Lung (tissue), 12 donors: ENCODE data around the gene LEF1. TPM values are rescaled to one million over a fixed set of nuclear protein-coding genes. Genes with fewer than 3 reads are reported as not detected.

Experiments
- ATAC-seq: fragments of 200-7000 bp; cut with Tn5 transposase; one replicate; pipeline ENCODE4 v1.9.1; 2020; ENCODE audit warnings: moderate number of reproducible peaks; ENCODE audit not compliant: insufficient read depth, low FRiP score
- DNase-seq, 3 donors: peaks; one replicate each; pipeline ENCODE4 v3.0.0-alpha.2; 2013 to 2017
- H3K27ac ChIP-seq, 2 donors: one replicate each; pipeline ENCODE4 v1.5.1; 2013; ENCODE audit warnings: mild to moderate bottlenecking in 2 of 2, moderate library complexity in 2 of 2, control low read depth in 1 of 2, inconsistent platforms in 1 of 2, low read depth in 1 of 2, low read length in 1 of 2
- H3K27me3 ChIP-seq, 3 donors: one replicate each; pipeline ENCODE4 v1.5.1; 2013; ENCODE audit warnings: low read length in 2 of 3; ENCODE audit not compliant: control insufficient read depth in 3 of 3, insufficient read depth in 3 of 3
- H3K36me3 ChIP-seq, 4 donors: one replicate each; pipeline ENCODE4 v1.5.1; 2013; ENCODE audit warnings: low read length in 4 of 4, mild to moderate bottlenecking in 1 of 4, moderate library complexity in 1 of 4; ENCODE audit not compliant: control insufficient read depth in 4 of 4, insufficient read depth in 4 of 4
- H3K4me1 ChIP-seq, 5 donors: one replicate each; pipeline ENCODE4 v1.5.1; 2013; ENCODE audit warnings: low read length in 5 of 5, mild to moderate bottlenecking in 2 of 5, moderate library complexity in 1 of 5; ENCODE audit not compliant: control insufficient read depth in 5 of 5, insufficient read depth in 5 of 5
- H3K4me3 ChIP-seq: one replicate; pipeline ENCODE4 v1.5.1; 2013; ENCODE audit warnings: mild to moderate bottlenecking, control low read depth, moderate library complexity
- H3K9ac ChIP-seq, 2 donors: one replicate each; pipeline ENCODE4 v1.5.1; 2013; ENCODE audit warnings: low read length in 2 of 2, control low read depth in 1 of 2; ENCODE audit not compliant: insufficient read depth in 1 of 2
- H3K9me3 ChIP-seq, 4 donors: one replicate each; pipeline ENCODE4 v1.5.1; 2013; ENCODE audit warnings: low read length in 3 of 4, mild to moderate bottlenecking in 1 of 4, moderate library complexity in 1 of 4; ENCODE audit not compliant: control insufficient read depth in 4 of 4, insufficient read depth in 3 of 4
- WGBS, 2 donors: extraction: QIAGEN DNeasy Blood & Tissue Kit; methylation state at CpG; one replicate each; pipeline ENCODE4 v1.1.7; 2013; 5-methylcytosine and 5-hydroxymethylcytosine counted together
- polyA plus RNA-seq, 2 donors: library from polyadenylated mRNA; stranded (reverse); fragments of 200-250 nt; gene quantifications; one replicate each; pipeline ENCODE4 v1.2.1, GENCODE V29; 2013
- total RNA-seq, 2 donors: library from RNA; depleted of rRNA in 1 of 2; stranded (reverse); fragments of >200 nt in 1 of 2; gene quantifications; one replicate each; pipeline ENCODE4 v1.2.1, GENCODE V29; 2014 to 2021
- TF ChIP-seq, protein P1 (sequence below): IDR thresholded peaks from 2 replicates; pipeline ENCODE4 v1.5.1; 2012; ENCODE audit warnings: mild to moderate bottlenecking; ENCODE audit errors: control extremely low read depth, extremely low read depth
- donor health status: control.
- donor health status: control.
- donor health status: Bipolar disorder and iron deficiency.
- donor health status: healthy.
- donor health status: DM: yes; HTN: yes; CAD: no.

LEF1 gene
- total and polyA plus RNA-seq, 4 donors = 2.7 to 25.4 (median 4.0) TPM

- Histone ChIP-seq H3K4me1 (peaks cover 0 to 9% (median 0%) of the 10 kb centered on the region in 5 donors), H3K36me3 (no peaks in the 10 kb centered on the region), H3K27me3 (no peaks in the 10 kb centered on the region), H3K4me3 (no peak overlapping the region), H3K9me3 (peaks cover 0 to 1% (median 0%) of the 10 kb centered on the region in 4 donors), H3K9ac (no peak overlapping the region), H3K27ac (no peak overlapping the region)
- DNase-seq = peak in 1 of 3 donors; percentile 25
- no peak for ATAC-seq
- TF ChIP-seq, protein P1, sequence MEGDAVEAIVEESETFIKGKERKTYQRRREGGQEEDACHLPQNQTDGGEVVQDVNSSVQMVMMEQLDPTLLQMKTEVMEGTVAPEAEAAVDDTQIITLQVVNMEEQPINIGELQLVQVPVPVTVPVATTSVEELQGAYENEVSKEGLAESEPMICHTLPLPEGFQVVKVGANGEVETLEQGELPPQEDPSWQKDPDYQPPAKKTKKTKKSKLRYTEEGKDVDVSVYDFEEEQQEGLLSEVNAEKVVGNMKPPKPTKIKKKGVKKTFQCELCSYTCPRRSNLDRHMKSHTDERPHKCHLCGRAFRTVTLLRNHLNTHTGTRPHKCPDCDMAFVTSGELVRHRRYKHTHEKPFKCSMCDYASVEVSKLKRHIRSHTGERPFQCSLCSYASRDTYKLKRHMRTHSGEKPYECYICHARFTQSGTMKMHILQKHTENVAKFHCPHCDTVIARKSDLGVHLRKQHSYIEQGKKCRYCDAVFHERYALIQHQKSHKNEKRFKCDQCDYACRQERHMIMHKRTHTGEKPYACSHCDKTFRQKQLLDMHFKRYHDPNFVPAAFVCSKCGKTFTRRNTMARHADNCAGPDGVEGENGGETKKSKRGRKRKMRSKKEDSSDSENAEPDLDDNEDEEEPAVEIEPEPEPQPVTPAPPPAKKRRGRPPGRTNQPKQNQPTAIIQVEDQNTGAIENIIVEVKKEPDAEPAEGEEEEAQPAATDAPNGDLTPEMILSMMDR = no peak
- 89 to 94% methylated on average over 7 of the region's 7 CpGs for WGBS, 2 donors
Observed at GRCh38 chr4:108048997-108049396, 119.7 kb downstream of the LEF1 start.

- 87 to 89% methylated on average over 6 of the region's 6 CpGs for WGBS, 2 donors
- DNase-seq (no peak), ATAC-seq (no peak)
- no peak overlapping the region for H3K9ac ChIP-seq
- no peaks in the 10 kb centered on the region for H3K27me3 ChIP-seq
- H3K4me1 ChIP-seq = peaks cover 0 to 9% (median 3%) of the 10 kb centered on the region in 5 donors
- peaks cover 0 to 1% (median 0%) of the 10 kb centered on the region in 4 donors for H3K36me3 ChIP-seq
- H3K4me3 ChIP-seq = no peak overlapping the region
- TF ChIP-seq, protein P1 = no peak
- H3K9me3 ChIP-seq = peaks cover 0 to 1% (median 0%) of the 10 kb centered on the region in 4 donors
- no peak overlapping the region for H3K27ac ChIP-seq
Observed at GRCh38 chr4:108048157-108048556, 120.6 kb downstream of the LEF1 start.

GRCh38 chr4:108047199-108047598 is 121.5 kb downstream of the LEF1 start:
- ATAC-seq (no peak), DNase-seq (peak in 1 of 3 donors; percentile 36)
- H3K36me3 ChIP-seq = peaks cover 0 to 1% (median 0%) of the 10 kb centered on the region in 4 donors
- no peak overlapping the region for H3K9ac ChIP-seq
- no peak overlapping the region for H3K4me3 ChIP-seq
- no peaks in the 10 kb centered on the region for H3K27me3 ChIP-seq
- H3K4me1 ChIP-seq = peaks cover 0 to 9% (median 3%) of the 10 kb centered on the region in 5 donors
- WGBS, 2 donors = 83 to 90% methylated on average over 2 of the region's 2 CpGs
- TF ChIP-seq, protein P1 = no peak
- H3K27ac ChIP-seq = no peak overlapping the region
- peaks cover 0 to 1% (median 0%) of the 10 kb centered on the region in 4 donors for H3K9me3 ChIP-seq

DNA sequence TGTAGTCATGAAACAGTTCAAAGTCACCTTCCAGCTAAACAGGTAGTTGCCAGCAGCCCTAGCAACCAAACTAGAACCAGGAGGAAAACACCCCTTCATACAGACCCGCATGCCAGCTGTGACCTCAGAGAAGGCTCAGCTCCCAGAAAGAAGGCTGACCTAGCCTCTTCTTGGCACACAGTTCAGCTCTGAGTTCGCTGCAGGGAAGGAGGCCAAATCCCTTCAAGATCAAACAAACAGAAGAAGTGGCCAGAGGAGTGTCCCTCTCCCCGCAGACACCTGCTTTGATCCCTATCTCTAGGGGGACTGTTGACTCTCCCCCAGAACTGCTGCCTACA is 123.1 kb downstream of the LEF1 start:
- ATAC-seq (no peak), DNase-seq (peak; percentile 34 to 60 (median 37))
- Histone ChIP-seq H3K9me3 (peaks cover 0 to 1% (median 0%) of the 10 kb centered on the region in 4 donors), H3K9ac (no peak overlapping the region), H3K4me1 (peaks cover 0 to 9% (median 3%) of the 10 kb centered on the region in 5 donors), H3K36me3 (peaks cover 0 to 1% (median 0%) of the 10 kb centered on the region in 4 donors), H3K27me3 (no peaks in the 10 kb centered on the region), H3K4me3 (no peak overlapping the region), H3K27ac (no peak overlapping the region)
- 45 to 66% methylated on average over 3 of the region's 3 CpGs for WGBS, 2 donors
- TF ChIP-seq, protein P1 = no peak
